Measurements from ENCODE around the gene BCKDHA.
"Not testable (repeated sequence)": the region's sequence is repeated elsewhere in the genome, so short reads cannot be mapped to it uniquely, and the experiment has no call there.

Gene BCKDHA

GRCh38 chr19:41452584-41453275 lies 55.1 kb downstream of the BCKDHA start:
- DNase-seq, result no peak

GRCh38 chr19:41455936-41456335 lies 58.3 kb downstream of the BCKDHA start:
- no peak for DNase-seq

- no peak for DNase-seq
These were observed 58.8 kb downstream of the BCKDHA start for GRCh38 chr19:41456342-41456918.

- no peak for DNase-seq
These were observed 59.6 kb downstream of the BCKDHA start for GRCh38 chr19:41457241-41457640.

GRCh38 chr19:41462497-41462896 lies 64.9 kb downstream of the BCKDHA start:
- no peak for DNase-seq

- DNase-seq, result not testable (repeated sequence)
These were observed 65.9 kb downstream of the BCKDHA start for GRCh38 chr19:41463257-41464256.

Data from DMS53 (cell line).